Activated CD8-positive, alpha-beta T cell treated with anti-CD3 and anti-CD28 coated beads, Interleukin-2, amount 10 ng/mL, durations not matched to agents 7 days and 5 days (primary cell): ENCODE data around the gene HOXD11. TPM values are rescaled to one million over a fixed set of nuclear protein-coding genes. Genes with fewer than 3 reads are reported as not detected.

Source experiments
- ATAC-seq: fragments of 150-1000 bp; cut with Tn5 transposase; one replicate; pipeline ENCODE4 v1.10.0; 2021; ENCODE audit warnings: moderate library complexity
- CTCF ChIA-PET: fragments of 350-600 bp; sonication (Branson Sonifier 250); formaldehyde crosslinking; loops from one replicate; lab custom pipeline; 2021; ENCODE audit warnings: antibody characterized with exemption; lab: Charles Lee
- POLR2A ChIA-PET: fragments of 350-600 bp; sonication (Branson Sonifier 250); formaldehyde crosslinking; loops from one replicate; lab custom pipeline; 2021; ENCODE audit warnings: antibody characterized with exemption; lab: Charles Lee
- DNase-seq: peaks from one replicate; pipeline ENCODE4 v3.0.0-alpha.2; 2020
- H3K27ac Mint-ChIP-seq: one replicate; pipeline ENCODE4 v1.8.0; 2021; ENCODE audit warnings: mild to moderate bottlenecking, mixed read lengths
- H3K27me3 Mint-ChIP-seq: one replicate; pipeline ENCODE4 v1.8.0; 2021; ENCODE audit warnings: low read depth, mixed read lengths
- H3K36me3 Mint-ChIP-seq: one replicate; pipeline ENCODE4 v1.8.0; 2021; ENCODE audit warnings: low read depth, mixed read lengths
- H3K4me1 Mint-ChIP-seq: one replicate; pipeline ENCODE4 v1.8.0; 2021; ENCODE audit warnings: low read depth, mixed read lengths
- H3K4me3 Mint-ChIP-seq: one replicate; pipeline ENCODE4 v1.8.0; 2021; ENCODE audit warnings: mild to moderate bottlenecking, mixed read lengths
- H3K9me3 Mint-ChIP-seq: one replicate; pipeline ENCODE4 v1.8.0; 2022; ENCODE audit warnings: mixed read lengths; ENCODE audit not compliant: insufficient read depth
- total RNA-seq, 2 experiments: library from RNA; stranded (reverse); gene quantifications; one replicate each; pipeline ENCODE4 v1.2.3, GENCODE V29; 2021

The HOXD11 gene
- total RNA-seq, 2 experiments from 2014 or later: not detected

GRCh38 chr2:176103742-176104315 is 3.3 kb upstream of the HOXD11 start:
- ChIA-PET POLR2A (interaction anchor here (1.0 kb wide), 1 partner anchor 10 kb away, joined by 3 read pairs; no protein-coding TSS in a partner anchor), CTCF (interaction anchor here (1.1 kb wide), 1 partner anchor 21 kb away, joined by 4 read pairs; no protein-coding TSS in a partner anchor)
- Mint-ChIP-seq H3K36me3 (peaks cover 6% of the 10 kb centered on the region), H3K9me3 (no peaks in the 10 kb centered on the region), H3K27me3 (peaks cover 78% of the 10 kb centered on the region), H3K27ac (no peak overlapping the region), H3K4me3 (no peak overlapping the region), H3K4me1 (peaks cover 7% of the 10 kb centered on the region)
- no peak for ATAC-seq
- DNase-seq: no peak

GRCh38 chr2:176104316-176105077 is 2.6 kb upstream of the HOXD11 start:
- ChIA-PET CTCF (interaction anchor here (0.7 to 1.1 kb wide), 3 partner anchors 22 to 29 kb away, joined by 3 to 4 read pairs (median 3); no protein-coding TSS in a partner anchor), POLR2A (interaction anchor here (1.0 kb wide), 1 partner anchor 10 kb away, joined by 3 read pairs; no protein-coding TSS in a partner anchor)
- H3K9me3 Mint-ChIP-seq: no peaks in the 10 kb centered on the region
- no peak for ATAC-seq
- no peak overlapping the region for H3K4me3 Mint-ChIP-seq
- H3K27ac Mint-ChIP-seq: no peak overlapping the region
- H3K4me1 Mint-ChIP-seq: peaks cover 10% of the 10 kb centered on the region
- DNase-seq: no peak
- H3K36me3 Mint-ChIP-seq: peaks cover 7% of the 10 kb centered on the region
- H3K27me3 Mint-ChIP-seq: peaks cover 79% of the 10 kb centered on the region

- DNase-seq (no peak), ATAC-seq (no peak)
- ChIA-PET POLR2A (no interaction called here), CTCF (interaction anchor here (0.7 to 0.8 kb wide), 2 partner anchors 21 to 30 kb away, joined by 3 read pairs; no protein-coding TSS in a partner anchor)
- H3K36me3 Mint-ChIP-seq: peaks cover 6% of the 10 kb centered on the region
- H3K27ac Mint-ChIP-seq: peak overlapping the region; percentile 55
- H3K4me3 Mint-ChIP-seq: no peak overlapping the region
- H3K4me1 Mint-ChIP-seq: peaks cover 10% of the 10 kb centered on the region
- peaks cover 82% of the 10 kb centered on the region for H3K27me3 Mint-ChIP-seq
- H3K9me3 Mint-ChIP-seq: no peaks in the 10 kb centered on the region
These were observed 1.9 kb upstream of the HOXD11 start for GRCh38 chr2:176105078-176105729.

GRCh38 chr2:176105730-176106580 is 1.1 kb upstream of the HOXD11 start:
- Mint-ChIP-seq H3K4me1 (peaks cover 10% of the 10 kb centered on the region), H3K9me3 (no peaks in the 10 kb centered on the region), H3K36me3 (peaks cover 6% of the 10 kb centered on the region), H3K4me3 (peak overlapping the region; percentile 33), H3K27me3 (peaks cover 80% of the 10 kb centered on the region), H3K27ac (peak overlapping the region; percentile 74)
- ATAC-seq: no peak
- no peak for DNase-seq
- POLR2A ChIA-PET: no interaction called here
- CTCF ChIA-PET: no interaction called here

- DNase-seq: no peak
- Mint-ChIP-seq H3K4me3 (no peak overlapping the region), H3K27ac (no peak overlapping the region), H3K27me3 (peaks cover 79% of the 10 kb centered on the region), H3K36me3 (peaks cover 9% of the 10 kb centered on the region), H3K9me3 (no peaks in the 10 kb centered on the region), H3K4me1 (peaks cover 10% of the 10 kb centered on the region)
- POLR2A ChIA-PET: no interaction called here
- CTCF ChIA-PET: no interaction called here
- ATAC-seq: no peak
These were observed 676 bp downstream of the HOXD11 start for GRCh38 chr2:176107731-176108181.

GRCh38 chr2:176109192-176109901 is 2.3 kb downstream of the HOXD11 start:
- Mint-ChIP-seq H3K9me3 (peaks cover 4% of the 10 kb centered on the region), H3K36me3 (peaks cover 9% of the 10 kb centered on the region), H3K4me1 (peaks cover 10% of the 10 kb centered on the region), H3K27ac (peak overlapping the region; percentile 37), H3K4me3 (peak overlapping the region; percentile 1), H3K27me3 (peaks cover 80% of the 10 kb centered on the region)
- POLR2A ChIA-PET: no interaction called here
- DNase-seq: no peak
- CTCF ChIA-PET: interaction anchor here (1.3 to 2.3 kb wide), 2 partner anchors 11 to 18 kb away, joined by 3 to 8 read pairs; no protein-coding TSS in a partner anchor
- ATAC-seq: no peak

- POLR2A ChIA-PET: no interaction called here
- peaks cover 10% of the 10 kb centered on the region for H3K4me1 Mint-ChIP-seq
These were observed 2.9 kb downstream of the HOXD11 start for GRCh38 chr2:176109946-176110345.

GRCh38 chr2:176110415-176111308 is 3.6 kb downstream of the HOXD11 start:
- POLR2A ChIA-PET: interaction anchor here (0.5 to 0.6 kb wide), 2 partner anchors 17 to 46 kb away, joined by 3 read pairs; no protein-coding TSS in a partner anchor

More at GRCh38 chr2:176109946-176110345, 2.9 kb downstream of the HOXD11 start:
- H3K9me3 Mint-ChIP-seq: peaks cover 4% of the 10 kb centered on the region
- H3K4me3 Mint-ChIP-seq: no peak overlapping the region
- CTCF ChIA-PET: interaction anchor here (0.6 to 2.3 kb wide), 5 partner anchors 10 to 444 kb away, joined by 3 to 8 read pairs (median 3); no protein-coding TSS in a partner anchor
- DNase-seq: no peak
- peaks cover 9% of the 10 kb centered on the region for H3K36me3 Mint-ChIP-seq
- peaks cover 80% of the 10 kb centered on the region for H3K27me3 Mint-ChIP-seq
- no peak for ATAC-seq
- no peak overlapping the region for H3K27ac Mint-ChIP-seq

GRCh38 chr2:176111309-176111663 is 4.2 kb downstream of the HOXD11 start:
- Mint-ChIP-seq H3K4me3 (no peak overlapping the region), H3K36me3 (peaks cover 6% of the 10 kb centered on the region), H3K27me3 (peaks cover 74% of the 10 kb centered on the region), H3K4me1 (peaks cover 8% of the 10 kb centered on the region), H3K27ac (no peak overlapping the region), H3K9me3 (peaks cover 4% of the 10 kb centered on the region)
- no peak for ATAC-seq
- ChIA-PET POLR2A (interaction anchor here (0.5 to 0.6 kb wide), 2 partner anchors 17 to 47 kb away, joined by 3 read pairs; no protein-coding TSS in a partner anchor), CTCF (interaction anchor here (0.7 to 2.3 kb wide), 9 partner anchors 9 to 50 kb away, joined by 3 to 8 read pairs (median 4); no protein-coding TSS in a partner anchor)
- no peak for DNase-seq

More at GRCh38 chr2:176110415-176111308, 3.6 kb downstream of the HOXD11 start:
- DNase-seq (no peak), ATAC-seq (no peak)
- no peak overlapping the region for H3K4me3 Mint-ChIP-seq
- no peak overlapping the region for H3K27ac Mint-ChIP-seq
- CTCF ChIA-PET: interaction anchor here (0.6 to 2.3 kb wide), 12 partner anchors 8 to 444 kb away, joined by 3 to 8 read pairs (median 4); no protein-coding TSS in a partner anchor
- peaks cover 4% of the 10 kb centered on the region for H3K9me3 Mint-ChIP-seq
- peaks cover 9% of the 10 kb centered on the region for H3K36me3 Mint-ChIP-seq
- H3K4me1 Mint-ChIP-seq: peaks cover 10% of the 10 kb centered on the region
- H3K27me3 Mint-ChIP-seq: peaks cover 77% of the 10 kb centered on the region
